HCT116 (cell line): ENCODE data around the gene PDRG1. TPM values are rescaled to one million over a fixed set of nuclear protein-coding genes. Genes with fewer than 3 reads are reported as not detected.

Experiments used
- ATAC-seq: fragments of 200-7000 bp; cut with Tn5 transposase; 2 replicates; pipeline ENCODE4 v1.9.1; 2020; ENCODE audit warnings: mild to moderate bottlenecking, moderate library complexity
- Bru-seq: library from RNA; stranded (reverse); fragments of 400-500 nt; gene quantifications from one replicate; lab custom pipeline; 2021; lab: Mats Ljungman, UMichigan
- BruChase-seq, 2 experiments: library from RNA; stranded (reverse); fragments of 400-500 nt; gene quantifications; one replicate each; lab custom pipeline; 2021; lab: Mats Ljungman, UMichigan
- BruUV-seq: library from RNA; stranded (reverse); fragments of 400-500 nt; replicated peaks from 2 replicates; lab custom pipeline; 2021; lab: Mats Ljungman, UMichigan
- CTCF ChIA-PET: fragments of 300-600 bp; sonication (Branson Sonifier 250); formaldehyde crosslinking; loops from one replicate; lab custom pipeline; 2021; ENCODE audit warnings: antibody characterized with exemption; lab: Charles Lee
- POLR2A ChIA-PET: fragments of 300-600, 350-600 bp; sonication (Branson Sonifier 250); formaldehyde crosslinking; loops from one replicate; lab custom pipeline; 2021; ENCODE audit warnings: antibody characterized with exemption; lab: Charles Lee
- RAD21 ChIA-PET, 2 experiments: fragments of 300-600 bp; sonication (Branson Sonifier 250); formaldehyde crosslinking; loops; one replicate each; lab custom pipeline; 2023; ENCODE audit warnings: low total read pairs in 2 of 2; ENCODE audit not compliant: uncharacterized antibody in 2 of 2, unreplicated experiment in 2 of 2, low non-redundant PET in 1 of 2; lab: Charles Lee
- DNase-seq: peaks from one replicate; pipeline ENCODE4 v3.0.0-alpha.2; 2010; ENCODE audit warnings: low read depth, low spot score
- H2AFZ ChIP-seq: fragments of 200-600 bp; shearing (Covaris generic), sonication (generic); 2 replicates; pipeline ENCODE4 v1.6.1; 2017; ENCODE audit warnings: low read depth, mixed run types, mixed read lengths, antibody characterized with exemption, low read length; ENCODE audit not compliant: poor library complexity, severe bottlenecking
- H3K27ac ChIP-seq: 2 replicates; pipeline ENCODE4 v1.5.1; 2012; ENCODE audit warnings: low read depth, low read length
- H3K27me3 ChIP-seq: fragments of 200-600 bp; sonication (generic); 2 replicates; pipeline ENCODE4 v1.6.1; 2016; ENCODE audit warnings: mixed run types, low read length, mixed read lengths; ENCODE audit not compliant: insufficient read depth
- H3K36me3 ChIP-seq, 2 experiments: fragments of 200-500 bp in 1 of 2; fragments of 200-600 bp in 1 of 2; sonication (Bioruptor generic) in 1 of 2; sonication (generic) in 1 of 2; 2 replicates each; pipeline versions ENCODE4 v1.5.1 to v1.6.1; 2014 to 2016; ENCODE audit warnings: low read length in 2 of 2, inconsistent platforms in 1 of 2, mixed read lengths in 1 of 2, mixed run types in 1 of 2; ENCODE audit not compliant: insufficient read depth in 2 of 2, control insufficient read depth in 1 of 2
- H3K4me1 ChIP-seq, 2 experiments: fragments of 200-600 bp in 1 of 2; sonication (generic) in 1 of 2; 2 replicates each; pipeline versions ENCODE4 v1.5.1 to v1.6.1; 2012 to 2017; ENCODE audit warnings: low read length in 2 of 2, inconsistent platforms in 1 of 2, mild to moderate bottlenecking in 1 of 2, mixed read lengths in 1 of 2, mixed run types in 1 of 2, moderate library complexity in 1 of 2; ENCODE audit not compliant: insufficient read depth in 2 of 2, control insufficient read depth in 1 of 2
- H3K4me2 ChIP-seq: fragments of 200-600 bp; sonication (generic); 2 replicates; pipeline ENCODE4 v1.6.1; 2017; ENCODE audit warnings: mixed run types, low read length, mixed read lengths
- H3K4me3 ChIP-seq, 2 experiments: fragments of 200-600 bp in 1 of 2; sonication (generic) in 1 of 2; replicated peaks in 1 of 2; 2 replicates each; pipeline ENCODE4 v1.5.1; 2011 to 2016; ENCODE audit warnings: low read length in 2 of 2, control low read depth in 1 of 2, low read depth in 1 of 2, mild to moderate bottlenecking in 1 of 2, mixed read lengths in 1 of 2, mixed run types in 1 of 2
- H3K79me2 ChIP-seq: fragments of 200-600 bp; sonication (generic); 2 replicates; pipeline ENCODE4 v1.6.1; 2017; ENCODE audit warnings: mild to moderate bottlenecking, mixed run types, low read length, moderate library complexity, mixed read lengths; ENCODE audit not compliant: insufficient read depth
- H3K9ac ChIP-seq: fragments of 200-600 bp; sonication (generic); 2 replicates; pipeline ENCODE4 v1.6.1; 2016; ENCODE audit warnings: low read length, mixed read lengths
- H3K9me2 ChIP-seq: fragments of 200-600 bp; sonication (generic), shearing (Covaris generic); 2 replicates; pipeline ENCODE4 v1.6.1; 2017; ENCODE audit warnings: mixed run types, mild to moderate bottlenecking, moderate library complexity; ENCODE audit not compliant: insufficient read depth
- H3K9me3 ChIP-seq, 2 experiments: fragments of 200-500 bp in 1 of 2; fragments of 200-600 bp in 1 of 2; sonication (Bioruptor generic) in 1 of 2; sonication (generic) in 1 of 2; 2 replicates each; pipeline ENCODE4 v1.6.1; 2014 to 2017; ENCODE audit warnings: low read length in 2 of 2, mixed read lengths in 2 of 2, inconsistent platforms in 1 of 2, low read depth in 1 of 2, mild to moderate bottlenecking in 1 of 2, mixed run types in 1 of 2, moderate library complexity in 1 of 2; ENCODE audit not compliant: control insufficient read depth in 1 of 2, insufficient read depth in 1 of 2
- H4K20me1 ChIP-seq: fragments of 200-600 bp; sonication (generic), shearing (Covaris generic); 2 replicates; pipeline ENCODE4 v1.6.1; 2017; ENCODE audit warnings: mixed run types, mild to moderate bottlenecking, moderate library complexity; ENCODE audit not compliant: insufficient read depth
- CEBPB ChIP-seq: IDR thresholded peaks from 2 replicates; pipeline ENCODE4 v1.6.1; 2012; ENCODE audit warnings: low read depth
- MAX ChIP-seq: IDR thresholded peaks from 2 replicates; pipeline ENCODE4 v1.6.1; 2012
- POLR2A ChIP-seq: IDR thresholded peaks from 2 replicates; pipeline ENCODE4 v1.7.0; 2011; ENCODE audit warnings: borderline replicate concordance; ENCODE audit not compliant: insufficient read depth, insufficient read length; ENCODE audit errors: extremely low read depth
- POLR2AphosphoS5 ChIP-seq: IDR thresholded peaks from 2 replicates; pipeline ENCODE4 v1.6.1; 2011; ENCODE audit warnings: mild to moderate bottlenecking, low read depth, low read length, moderate library complexity
- RAD21 ChIP-seq: IDR thresholded peaks from 2 replicates; pipeline ENCODE4 v1.6.1; 2012; ENCODE audit warnings: low read depth, mild to moderate bottlenecking
- SP1 ChIP-seq: IDR thresholded peaks from 2 replicates; pipeline ENCODE4 v1.6.1; 2012; ENCODE audit warnings: low read depth
- SRF ChIP-seq: IDR thresholded peaks from 2 replicates; pipeline ENCODE4 v1.6.1; 2012; ENCODE audit warnings: low read depth
- TCF7L2 ChIP-seq: IDR thresholded peaks from 2 replicates; pipeline ENCODE4 v1.7.0; 2011; ENCODE audit warnings: borderline replicate concordance, inconsistent platforms; ENCODE audit not compliant: insufficient read depth, insufficient read length; ENCODE audit errors: extremely low read depth
- YY1 ChIP-seq: IDR thresholded peaks from 2 replicates; pipeline ENCODE4 v1.6.1; 2011; ENCODE audit warnings: low read length, low read depth, moderate library complexity, mild to moderate bottlenecking; ENCODE audit not compliant: insufficient replicate concordance; ENCODE audit errors: extremely low read depth
- ZBTB33 ChIP-seq: IDR thresholded peaks from 2 replicates; pipeline ENCODE4 v1.6.1; 2011; ENCODE audit warnings: mild to moderate bottlenecking, low read length, moderate library complexity; ENCODE audit not compliant: insufficient replicate concordance; ENCODE audit errors: extremely low read depth
- ZFX ChIP-seq: fragments of 450-650 bp; IDR thresholded peaks from 2 replicates; pipeline ENCODE4 v1.6.1; 2017
- intact Hi-C: fragments of 100-400 bp; cut with micrococcal nuclease; formaldehyde crosslinking; loops from 2 replicates; pipeline ENCODE4 v1.10.0; 2022
- long read RNA-seq: library from polyadenylated mRNA; unstranded; transcript quantifications from one replicate; pipeline ENCODE4 v2.0.0, GENCODE V29; 2021; ENCODE audit not compliant: unreplicated experiment
- polyA plus RNA-seq: library from polyadenylated mRNA; unstranded; fragments of >200 nt; gene quantifications from 2 replicates; pipeline ENCODE4 v1.2.1, GENCODE V29; 2012; ENCODE audit warnings: missing spikeins
- total RNA-seq: library from RNA; stranded (reverse); gene quantifications from one replicate; pipeline ENCODE4 v1.2.1, GENCODE V29; 2021; ENCODE audit not compliant: unreplicated experiment
- TF ChIP-seq, protein P1 (sequence below), 3 experiments: fragments of 200-600 bp in 1 of 3; sonication (generic) in 1 of 3; IDR thresholded peaks in 2 of 3; conservative IDR thresholded peaks in 1 of 3; 2 replicates each; pipeline ENCODE4 v1.5.1; 2012 to 2017; ENCODE audit warnings: low read depth in 2 of 3, low read length in 2 of 3, antibody characterized with exemption in 1 of 3, borderline replicate concordance in 1 of 3, control low read depth in 1 of 3, mild to moderate bottlenecking in 1 of 3, mixed read lengths in 1 of 3, mixed run types in 1 of 3, moderate library complexity in 1 of 3; ENCODE audit not compliant: insufficient read depth in 1 of 3
- TF ChIP-seq, protein P2 (sequence below): IDR thresholded peaks from 2 replicates; pipeline ENCODE4 v1.6.1; 2012; ENCODE audit warnings: low read depth

The PDRG1 gene
- 18.7 TPM for total RNA-seq
- 18.1 and 20.0 TPM in 2 replicates for polyA plus RNA-seq
- percentile 83 among the genes with signal in this experiment for Bru-seq, nascent RNA
- percentile 76 among the genes with signal in this experiment for BruChase-seq, experiment 1, labeled RNA remaining after a 6-hour chase
- BruChase-seq, experiment 2, labeled RNA remaining after a 2-hour chase: percentile 85 among the genes with signal in this experiment
- long read RNA-seq, transcript PDRG1-201 (5 exons, 1,998 nt): major isoform, 24 of 31 reads
- long read RNA-seq, partial matches to known transcripts: 4 of 31 reads
- long read RNA-seq, other reads (novel, unspliced or antisense): 3 of 31 reads

DNA sequence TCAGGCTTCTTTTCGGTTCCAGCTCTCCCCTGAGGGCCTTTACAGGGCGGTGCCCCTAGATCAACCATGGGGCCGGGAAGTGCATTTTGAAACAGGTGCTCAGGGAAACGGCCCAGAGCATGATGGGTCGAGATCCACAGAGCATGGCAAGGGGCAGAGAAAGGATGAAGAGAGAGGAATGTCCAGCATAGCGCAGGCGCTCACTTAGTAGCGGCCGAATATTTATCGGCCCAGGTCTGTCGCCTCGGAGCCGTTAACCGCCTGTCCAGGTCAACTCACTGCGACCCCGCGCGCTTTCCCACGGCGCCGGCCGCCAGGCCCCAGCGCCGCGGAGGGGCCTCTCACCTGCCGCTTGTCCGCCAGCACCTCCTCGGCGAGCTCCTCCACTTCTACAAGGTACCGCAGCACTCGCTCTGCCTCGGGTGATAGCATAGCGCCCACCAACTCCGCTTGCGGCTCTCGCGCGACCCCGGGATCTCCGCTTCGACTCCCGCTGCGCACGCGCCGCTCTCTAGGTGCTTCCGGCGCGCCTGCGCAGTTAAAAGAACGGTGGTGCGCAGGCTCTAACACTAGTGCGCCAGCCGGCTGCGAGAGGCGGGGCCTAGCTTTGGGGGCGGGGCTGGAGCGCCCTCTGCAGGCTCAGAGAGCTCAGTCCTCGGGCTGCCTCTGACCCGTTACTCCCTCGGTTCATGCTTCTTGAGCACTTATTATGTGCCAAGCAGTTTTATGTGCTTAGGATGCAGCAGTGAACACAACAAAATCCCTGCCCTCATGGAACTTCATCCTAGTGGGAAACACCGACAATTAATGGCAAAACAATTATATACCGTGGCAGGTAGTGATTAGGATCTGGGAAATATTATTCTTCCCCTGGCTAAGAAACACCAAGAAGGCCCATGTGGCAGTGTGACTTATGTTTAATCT is at the start of gene PDRG1:
Gene PDRG1, minus strand, starts transcription at position 517 of the 924 bp plus-strand sequence. Its CDS starts 85 bp downstream, at position 432.
- intact Hi-C loops: loop anchor here (1.0 kb wide), 1 partner anchor 99 kb away; no protein-coding TSS in a partner anchor
- Histone ChIP-seq H3K4me1 (peaks cover 0 to 13% of the 10 kb centered on the region in 2 experiments; a peak in 2 of 4 replicates), H3K9ac (peak within 1 kb of the TSS; percentile 91), H3K79me2 (peaks cover 40% of the 10 kb centered on the region), H3K9me3 (peaks cover 0 to 6% of the 10 kb centered on the region in 2 experiments; a peak in 2 of 4 replicates), H3K4me2 (peak within 1 kb of the TSS; percentile 95), H3K36me3 (peaks cover 28 to 35% of the 10 kb centered on the region in 2 experiments), H3K9me2 (no peaks in the 10 kb centered on the region), H2AFZ (peak within 1 kb of the TSS; percentile 18), H3K4me3 (peak within 1 kb of the TSS; percentile 70 to 99), H3K27ac (peak within 1 kb of the TSS; percentile 52; the same call in 1 of the 2 replicates), H4K20me1 (no peaks in the 10 kb centered on the region), H3K27me3 (peaks cover 10% of the 10 kb centered on the region; the same call in 1 of the 2 replicates)
- ChIA-PET POLR2A (interaction anchor here (0.7 to 1.5 kb wide), 5 partner anchors 14 to 105 kb away, joined by 3 to 5 read pairs (median 3); no protein-coding TSS in a partner anchor), CTCF (interaction anchor here (0.7 to 4.4 kb wide), 15 partner anchors 8 to 129 kb away, joined by 3 to 44 read pairs (median 4); no protein-coding TSS in a partner anchor), RAD21 (interaction anchor here (0.9 to 1.8 kb wide), 4 partner anchors 66 to 99 kb away, joined by 3 to 14 read pairs (median 8); no protein-coding TSS in a partner anchor)
- TF ChIP-seq ZFX: peak; percentile 74
- peak; percentile 93 for TF ChIP-seq RAD21
- peak; percentile 49 for TF ChIP-seq SP1
- peak; percentile 89 for TF ChIP-seq ZBTB33
- TF ChIP-seq, protein P1, sequence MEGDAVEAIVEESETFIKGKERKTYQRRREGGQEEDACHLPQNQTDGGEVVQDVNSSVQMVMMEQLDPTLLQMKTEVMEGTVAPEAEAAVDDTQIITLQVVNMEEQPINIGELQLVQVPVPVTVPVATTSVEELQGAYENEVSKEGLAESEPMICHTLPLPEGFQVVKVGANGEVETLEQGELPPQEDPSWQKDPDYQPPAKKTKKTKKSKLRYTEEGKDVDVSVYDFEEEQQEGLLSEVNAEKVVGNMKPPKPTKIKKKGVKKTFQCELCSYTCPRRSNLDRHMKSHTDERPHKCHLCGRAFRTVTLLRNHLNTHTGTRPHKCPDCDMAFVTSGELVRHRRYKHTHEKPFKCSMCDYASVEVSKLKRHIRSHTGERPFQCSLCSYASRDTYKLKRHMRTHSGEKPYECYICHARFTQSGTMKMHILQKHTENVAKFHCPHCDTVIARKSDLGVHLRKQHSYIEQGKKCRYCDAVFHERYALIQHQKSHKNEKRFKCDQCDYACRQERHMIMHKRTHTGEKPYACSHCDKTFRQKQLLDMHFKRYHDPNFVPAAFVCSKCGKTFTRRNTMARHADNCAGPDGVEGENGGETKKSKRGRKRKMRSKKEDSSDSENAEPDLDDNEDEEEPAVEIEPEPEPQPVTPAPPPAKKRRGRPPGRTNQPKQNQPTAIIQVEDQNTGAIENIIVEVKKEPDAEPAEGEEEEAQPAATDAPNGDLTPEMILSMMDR (IDR thresholded peaks at IDR 0.05 in 2 of 3, conservative IDR thresholded peaks at IDR 0.05 in 1 of 3; ENCODE audit: borderline replicate concordance in 1 of 3, insufficient read depth in 1 of 3, low read depth in 2 of 3, low read length in 2 of 3): peak; percentile 88 to 95 (median 92)
- TF ChIP-seq CEBPB: no peak
- peak; percentile 72 for TF ChIP-seq MAX
- no peak for TF ChIP-seq SRF
- TF ChIP-seq, protein P2, sequence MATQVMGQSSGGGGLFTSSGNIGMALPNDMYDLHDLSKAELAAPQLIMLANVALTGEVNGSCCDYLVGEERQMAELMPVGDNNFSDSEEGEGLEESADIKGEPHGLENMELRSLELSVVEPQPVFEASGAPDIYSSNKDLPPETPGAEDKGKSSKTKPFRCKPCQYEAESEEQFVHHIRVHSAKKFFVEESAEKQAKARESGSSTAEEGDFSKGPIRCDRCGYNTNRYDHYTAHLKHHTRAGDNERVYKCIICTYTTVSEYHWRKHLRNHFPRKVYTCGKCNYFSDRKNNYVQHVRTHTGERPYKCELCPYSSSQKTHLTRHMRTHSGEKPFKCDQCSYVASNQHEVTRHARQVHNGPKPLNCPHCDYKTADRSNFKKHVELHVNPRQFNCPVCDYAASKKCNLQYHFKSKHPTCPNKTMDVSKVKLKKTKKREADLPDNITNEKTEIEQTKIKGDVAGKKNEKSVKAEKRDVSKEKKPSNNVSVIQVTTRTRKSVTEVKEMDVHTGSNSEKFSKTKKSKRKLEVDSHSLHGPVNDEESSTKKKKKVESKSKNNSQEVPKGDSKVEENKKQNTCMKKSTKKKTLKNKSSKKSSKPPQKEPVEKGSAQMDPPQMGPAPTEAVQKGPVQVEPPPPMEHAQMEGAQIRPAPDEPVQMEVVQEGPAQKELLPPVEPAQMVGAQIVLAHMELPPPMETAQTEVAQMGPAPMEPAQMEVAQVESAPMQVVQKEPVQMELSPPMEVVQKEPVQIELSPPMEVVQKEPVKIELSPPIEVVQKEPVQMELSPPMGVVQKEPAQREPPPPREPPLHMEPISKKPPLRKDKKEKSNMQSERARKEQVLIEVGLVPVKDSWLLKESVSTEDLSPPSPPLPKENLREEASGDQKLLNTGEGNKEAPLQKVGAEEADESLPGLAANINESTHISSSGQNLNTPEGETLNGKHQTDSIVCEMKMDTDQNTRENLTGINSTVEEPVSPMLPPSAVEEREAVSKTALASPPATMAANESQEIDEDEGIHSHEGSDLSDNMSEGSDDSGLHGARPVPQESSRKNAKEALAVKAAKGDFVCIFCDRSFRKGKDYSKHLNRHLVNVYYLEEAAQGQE: no peak
- peak; percentile 61 for TF ChIP-seq YY1
- TF ChIP-seq TCF7L2: no peak
- peak; percentile 88 for TF ChIP-seq POLR2AphosphoS5
- TF ChIP-seq POLR2A: peak; percentile 69
- TSS peak; percentile 57 for BruUV-seq
- peak; percentile 99 for ATAC-seq
- DNase-seq: peak; percentile 88
